MCF 10A (cell line): ENCODE results near the gene SCNN1B. TPM values are rescaled to one million over a fixed set of nuclear protein-coding genes. Genes with fewer than 3 reads are reported as not detected.

Source experiments
- BruUV-seq: library from RNA; stranded (reverse); fragments of 400-500 nt; replicated peaks from 2 replicates; lab custom pipeline; 2021; lab: Mats Ljungman, UMichigan
- CTCF ChIA-PET: fragments of 300-600 bp; sonication (Branson Sonifier 250); formaldehyde crosslinking; extraction: SDS; loops from one replicate; lab custom pipeline; 2021; ENCODE audit warnings: antibody characterized with exemption, inconsistent platforms; lab: Yijun Ruan, JAX
- POLR2A ChIA-PET: fragments of 300-600, 350-650 bp; sonication (Branson Sonifier 250); formaldehyde crosslinking; extraction: SDS; loops from one replicate; lab custom pipeline; 2020; ENCODE audit warnings: antibody characterized with exemption, inconsistent platforms; lab: Yijun Ruan, JAX
- DNase-seq: peaks from one replicate; pipeline ENCODE4 v3.0.0-alpha.2; 2018; ENCODE audit not compliant: unreplicated experiment
- H3K27ac Mint-ChIP-seq: one replicate; pipeline ENCODE4 v1.8.0; 2022; ENCODE audit warnings: mild to moderate bottlenecking, low read depth, mixed read lengths; ENCODE audit not compliant: unreplicated experiment
- H3K27me3 Mint-ChIP-seq: one replicate; pipeline ENCODE4 v1.8.0; 2022; ENCODE audit warnings: mixed read lengths; ENCODE audit not compliant: insufficient read depth, unreplicated experiment
- H3K36me3 Mint-ChIP-seq: one replicate; pipeline ENCODE4 v1.8.0; 2022; ENCODE audit warnings: mild to moderate bottlenecking, moderate library complexity, mixed read lengths; ENCODE audit not compliant: insufficient read depth, unreplicated experiment
- H3K4me1 Mint-ChIP-seq: one replicate; pipeline ENCODE4 v1.8.0; 2022; ENCODE audit warnings: mixed read lengths; ENCODE audit not compliant: insufficient read depth, unreplicated experiment
- H3K4me3 Mint-ChIP-seq: one replicate; pipeline ENCODE4 v1.8.0; 2022; ENCODE audit warnings: mild to moderate bottlenecking, moderate library complexity, mixed read lengths; ENCODE audit not compliant: unreplicated experiment
- H3K9me3 Mint-ChIP-seq: one replicate; pipeline ENCODE4 v1.8.0; 2022; ENCODE audit warnings: mixed read lengths; ENCODE audit not compliant: unreplicated experiment
- intact Hi-C: fragments of 100-400 bp; cut with micrococcal nuclease; formaldehyde crosslinking; loops from 2 replicates; pipeline ENCODE4 v1.14.1; 2022
- total RNA-seq: library from RNA; stranded (reverse); gene quantifications from 2 replicates; pipeline ENCODE4 v1.2.3, GENCODE V29; 2022
- TF ChIP-seq, protein P1 (sequence below): fragments of 200-600 bp; IDR thresholded peaks from one replicate; pipeline ENCODE4 v1.8.0; 2022; ENCODE audit warnings: antibody characterized with exemption, mild to moderate bottlenecking; ENCODE audit not compliant: unreplicated experiment

The SCNN1B gene
- total RNA-seq, 1 experiment from 2014 or later, result 12.5 TPM

- no TSS peak for BruUV-seq
- DNase-seq, result no peak
- no peaks in the 10 kb centered on the region for H3K9me3 Mint-ChIP-seq
Measured at GRCh38 chr16:23416816-23417215, 114.7 kb downstream of the SCNN1B start.

DNA sequence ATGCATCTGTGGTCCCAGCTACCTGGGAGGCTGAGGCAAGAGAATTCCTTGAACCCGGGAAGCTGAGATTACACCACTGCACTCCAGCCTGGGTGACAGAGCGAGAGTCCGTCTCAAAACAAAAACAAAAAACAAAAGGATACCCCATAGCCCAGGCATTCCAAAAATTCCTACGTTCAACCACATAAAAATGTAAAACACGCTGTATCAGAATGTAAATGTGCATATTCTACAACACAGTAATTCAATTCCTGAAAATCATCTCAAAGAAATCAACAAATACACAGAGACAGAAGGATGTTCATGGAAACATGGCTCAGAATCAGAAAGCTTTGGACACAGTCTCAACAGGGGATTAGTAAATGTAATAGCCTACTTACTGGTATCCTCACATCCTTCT, 117.9 kb downstream of the SCNN1B start:
- TF ChIP-seq, protein P1, sequence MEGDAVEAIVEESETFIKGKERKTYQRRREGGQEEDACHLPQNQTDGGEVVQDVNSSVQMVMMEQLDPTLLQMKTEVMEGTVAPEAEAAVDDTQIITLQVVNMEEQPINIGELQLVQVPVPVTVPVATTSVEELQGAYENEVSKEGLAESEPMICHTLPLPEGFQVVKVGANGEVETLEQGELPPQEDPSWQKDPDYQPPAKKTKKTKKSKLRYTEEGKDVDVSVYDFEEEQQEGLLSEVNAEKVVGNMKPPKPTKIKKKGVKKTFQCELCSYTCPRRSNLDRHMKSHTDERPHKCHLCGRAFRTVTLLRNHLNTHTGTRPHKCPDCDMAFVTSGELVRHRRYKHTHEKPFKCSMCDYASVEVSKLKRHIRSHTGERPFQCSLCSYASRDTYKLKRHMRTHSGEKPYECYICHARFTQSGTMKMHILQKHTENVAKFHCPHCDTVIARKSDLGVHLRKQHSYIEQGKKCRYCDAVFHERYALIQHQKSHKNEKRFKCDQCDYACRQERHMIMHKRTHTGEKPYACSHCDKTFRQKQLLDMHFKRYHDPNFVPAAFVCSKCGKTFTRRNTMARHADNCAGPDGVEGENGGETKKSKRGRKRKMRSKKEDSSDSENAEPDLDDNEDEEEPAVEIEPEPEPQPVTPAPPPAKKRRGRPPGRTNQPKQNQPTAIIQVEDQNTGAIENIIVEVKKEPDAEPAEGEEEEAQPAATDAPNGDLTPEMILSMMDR, result no peak
- POLR2A ChIA-PET, result interaction anchor here (0.9 to 2.6 kb wide), 2 partner anchors 16 to 28 kb away, joined by 6 to 13 read pairs; no protein-coding TSS in a partner anchor
- H3K4me1 Mint-ChIP-seq, result peaks cover 23% of the 10 kb centered on the region
- H3K4me3 Mint-ChIP-seq, result no peak overlapping the region
- intact Hi-C loops, result loop anchor here (5.0 kb wide), 1 partner anchor 163 kb away; no protein-coding TSS in a partner anchor
- CTCF ChIA-PET, result interaction anchor here (0.6 to 1.2 kb wide), 4 partner anchors 15 to 238 kb away, joined by 3 to 7 read pairs (median 3); no protein-coding TSS in a partner anchor
- H3K27ac Mint-ChIP-seq, result peak overlapping the region; percentile 86
- no peaks in the 10 kb centered on the region for H3K9me3 Mint-ChIP-seq
- DNase-seq, result peak; percentile 16
- BruUV-seq, result no TSS peak
- peaks cover 8% of the 10 kb centered on the region for H3K36me3 Mint-ChIP-seq
- no peaks in the 10 kb centered on the region for H3K27me3 Mint-ChIP-seq

More at GRCh38 chr16:23416816-23417215, 114.7 kb downstream of the SCNN1B start:
- H3K27me3 Mint-ChIP-seq, result no peaks in the 10 kb centered on the region
- TF ChIP-seq, protein P1, result no peak
- no peak overlapping the region for H3K27ac Mint-ChIP-seq
- H3K4me1 Mint-ChIP-seq, result peaks cover 6% of the 10 kb centered on the region
- ChIA-PET POLR2A (interaction anchor here (0.8 kb wide), 1 partner anchor 23 kb away, joined by 4 read pairs; no protein-coding TSS in a partner anchor), CTCF (interaction anchor here (4.6 kb wide), 1 partner anchor 18 kb away, joined by 26 read pairs; no protein-coding TSS in a partner anchor)
- H3K36me3 Mint-ChIP-seq, result peaks cover 23% of the 10 kb centered on the region
- no peak overlapping the region for H3K4me3 Mint-ChIP-seq
- intact Hi-C loops, result no loop called here

DNA sequence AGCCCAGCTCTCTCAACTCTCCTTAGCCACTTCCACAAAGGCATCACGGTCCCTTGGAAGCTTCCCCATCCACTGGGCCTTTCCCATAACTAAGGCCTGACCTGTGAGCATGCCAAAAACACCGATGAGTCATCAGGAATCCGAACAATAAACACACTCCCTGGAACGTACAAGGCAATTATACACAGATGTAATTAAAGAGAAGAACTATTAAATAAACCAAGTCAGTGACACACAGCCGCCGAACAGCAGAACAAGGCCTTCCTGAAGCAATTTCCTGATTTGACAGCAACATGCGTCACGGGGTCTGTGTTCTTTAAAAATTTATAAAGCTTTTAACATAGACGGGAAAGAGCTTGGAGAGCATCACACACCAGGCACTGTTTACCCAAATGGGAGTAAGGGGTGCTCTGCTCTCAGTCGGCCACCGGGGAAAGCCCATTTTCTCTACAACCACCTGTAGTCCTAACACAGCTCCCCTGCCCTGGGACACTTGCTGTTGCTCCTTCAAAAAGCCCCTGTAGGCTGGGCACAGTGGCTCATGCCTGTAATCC, 121.5 kb downstream of the SCNN1B start:
- Mint-ChIP-seq H3K9me3 (no peaks in the 10 kb centered on the region), H3K27ac (peak overlapping the region; percentile 81), H3K4me1 (peaks cover 23% of the 10 kb centered on the region), H3K27me3 (no peaks in the 10 kb centered on the region), H3K36me3 (peaks cover 17% of the 10 kb centered on the region), H3K4me3 (peak overlapping the region; percentile 54)
- TF ChIP-seq, protein P1, result no peak
- BruUV-seq, result no TSS peak
- intact Hi-C loops, result loop anchor here (5.0 kb wide), 1 partner anchor 166 kb away; no protein-coding TSS in a partner anchor
- POLR2A ChIA-PET, result interaction anchor here (0.7 to 3.8 kb wide), 28 partner anchors 8 to 281 kb away, joined by 3 to 84 read pairs (median 8); partner anchors contain the start of genes COG7, SCNN1G and USP31
- CTCF ChIA-PET, result interaction anchor here (0.6 to 4.8 kb wide), 11 partner anchors 11 to 379 kb away, joined by 3 to 81 read pairs (median 4); partner anchors contain the start of genes EARS2, SCNN1G and UBFD1
- peak; percentile 99 for DNase-seq
